Omental fat pad (tissue), 4 donors: ENCODE measurements around the gene VPS52. TPM values are rescaled to one million over a fixed set of nuclear protein-coding genes. Genes with fewer than 3 reads are reported as not detected.
"Not testable (repeated sequence)": the region's sequence is repeated elsewhere in the genome, so short reads cannot be mapped to it uniquely, and the experiment has no call there.

Experiments used
- ATAC-seq: fragments of 150-250 bp; one replicate; pipeline ENCODE4 v1.9.1; 2016; ENCODE audit warnings: mild to moderate bottlenecking, moderate library complexity; ENCODE audit not compliant: low FRiP score
- DNase-seq: peaks from one replicate; pipeline ENCODE4 v3.0.0-alpha.2; 2019; ENCODE audit warnings: low spot score
- CTCF ChIP-seq, 3 donors: fragments of 450-650 bp; IDR thresholded peaks; one replicate each; pipeline ENCODE4 v1.5.1; 2016 to 2017; ENCODE audit warnings: antibody characterized with exemption in 3 of 3, mild to moderate bottlenecking in 3 of 3, moderate library complexity in 2 of 3
- total RNA-seq, 4 donors: library from RNA; depleted of rRNA; stranded (reverse); fragments of >200 nt; gene quantifications; one replicate each; pipeline ENCODE4 v1.1.0, GENCODE V29; 2016

VPS52 gene
- total RNA-seq, 4 donors from 2014 or later: 20.2 to 54.5 (median 34.3) TPM

- DNase-seq (no peak), ATAC-seq (no peak)
- no peak for TF ChIP-seq CTCF (IDR thresholded peaks at IDR 0.05)
Measured at GRCh38 chr6:33278810-33279209, 7.1 kb upstream of the VPS52 start.

- TF ChIP-seq CTCF (IDR thresholded peaks at IDR 0.05): no peak
- no peak for DNase-seq
- ATAC-seq: no peak
Measured at GRCh38 chr6:33278392-33278741, 6.7 kb upstream of the VPS52 start.

GRCh38 chr6:33277663-33278391, 6.2 kb upstream of the VPS52 start:
- DNase-seq: no peak
- TF ChIP-seq CTCF (IDR thresholded peaks at IDR 0.05): no peak
- peak; percentile 1 for ATAC-seq

- TF ChIP-seq CTCF (IDR thresholded peaks at IDR 0.05): no peak
- ATAC-seq (peak; percentile 69), DNase-seq (no peak)
Measured at GRCh38 chr6:33276864-33277662, 5.4 kb upstream of the VPS52 start, which contains the start of gene B3GALT4. TSS of gene B3GALT4 (plus strand) at chr6:33277123. CDS start at chr6:33277420, 297 bp downstream.

GRCh38 chr6:33276581-33276863, 4.8 kb upstream of the VPS52 start:
- ATAC-seq (no peak), DNase-seq (no peak)
- TF ChIP-seq CTCF (IDR thresholded peaks at IDR 0.05): no peak

- not testable (repeated sequence) for ATAC-seq, DNase-seq
Measured at GRCh38 chr6:33275795-33276580, 4.3 kb upstream of the VPS52 start.
